Tibial nerve (tissue), 4 donors: ENCODE measurements around the gene RHOT1.

Source experiments
- EP300 ChIP-seq, 2 donors: sonication (generic); formaldehyde crosslinking; IDR thresholded peaks; one replicate each; pipeline ENCODE4 v1.6.1; 2017; ENCODE audit warnings: antibody characterized with exemption in 2 of 2, mild to moderate bottlenecking in 1 of 2
- POLR2A ChIP-seq, 2 donors: fragments of 450-650 bp; IDR thresholded peaks; one replicate each; pipeline ENCODE4 v1.6.1; 2017; ENCODE audit warnings: antibody characterized with exemption in 2 of 2, mild to moderate bottlenecking in 2 of 2, moderate library complexity in 2 of 2
- TF ChIP-seq, protein P1 (sequence below), 5 experiments: fragments of 200-600 bp in 3 of 5; fragments of 450-650 bp in 2 of 5; sonication (generic) in 3 of 5; IDR thresholded peaks; one replicate each; pipeline ENCODE4 v1.5.1; 2016 to 2019; ENCODE audit warnings: antibody characterized with exemption in 5 of 5, mild to moderate bottlenecking in 3 of 5, moderate library complexity in 2 of 5

GRCh38 chr17:32112416-32112815, 29.9 kb upstream of the RHOT1 start:
- TF ChIP-seq POLR2A (IDR thresholded peaks at IDR 0.05) (no peak), EP300 (IDR thresholded peaks at IDR 0.05) (no peak)
- TF ChIP-seq, protein P1, sequence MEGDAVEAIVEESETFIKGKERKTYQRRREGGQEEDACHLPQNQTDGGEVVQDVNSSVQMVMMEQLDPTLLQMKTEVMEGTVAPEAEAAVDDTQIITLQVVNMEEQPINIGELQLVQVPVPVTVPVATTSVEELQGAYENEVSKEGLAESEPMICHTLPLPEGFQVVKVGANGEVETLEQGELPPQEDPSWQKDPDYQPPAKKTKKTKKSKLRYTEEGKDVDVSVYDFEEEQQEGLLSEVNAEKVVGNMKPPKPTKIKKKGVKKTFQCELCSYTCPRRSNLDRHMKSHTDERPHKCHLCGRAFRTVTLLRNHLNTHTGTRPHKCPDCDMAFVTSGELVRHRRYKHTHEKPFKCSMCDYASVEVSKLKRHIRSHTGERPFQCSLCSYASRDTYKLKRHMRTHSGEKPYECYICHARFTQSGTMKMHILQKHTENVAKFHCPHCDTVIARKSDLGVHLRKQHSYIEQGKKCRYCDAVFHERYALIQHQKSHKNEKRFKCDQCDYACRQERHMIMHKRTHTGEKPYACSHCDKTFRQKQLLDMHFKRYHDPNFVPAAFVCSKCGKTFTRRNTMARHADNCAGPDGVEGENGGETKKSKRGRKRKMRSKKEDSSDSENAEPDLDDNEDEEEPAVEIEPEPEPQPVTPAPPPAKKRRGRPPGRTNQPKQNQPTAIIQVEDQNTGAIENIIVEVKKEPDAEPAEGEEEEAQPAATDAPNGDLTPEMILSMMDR (IDR thresholded peaks at IDR 0.05), result no peak
